ENCODE data around the gene SOCS1. TPM values are rescaled to one million over a fixed set of nuclear protein-coding genes. Genes with fewer than 3 reads are reported as not detected.

SOCS1 gene
- polyA plus RNA-seq, 1 donor from 2014 or later: not detected

DNA sequence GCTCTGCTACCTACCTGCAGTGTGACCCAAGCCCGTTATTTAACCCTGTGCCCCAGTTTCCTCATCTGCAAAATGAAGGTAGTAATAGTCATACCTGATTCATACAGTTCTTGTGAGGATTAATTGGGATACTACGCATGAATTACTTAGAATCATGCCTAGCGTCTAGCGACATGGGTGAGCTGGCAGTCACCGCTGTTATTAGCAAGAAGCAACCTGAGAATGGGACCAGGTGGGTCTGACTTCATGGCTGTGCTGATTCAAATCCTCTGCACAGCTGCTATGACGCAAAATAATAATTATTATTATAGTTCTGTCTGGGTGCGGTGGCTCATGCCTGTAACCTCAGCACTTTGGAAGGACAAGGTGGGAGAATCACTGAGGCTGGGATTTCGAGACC, 7.9 kb downstream of the SOCS1 start:
- Histone ChIP-seq H3K9me2 (ENCODE audit: insufficient read depth, low read length) (no peaks in the 10 kb centered on the region), H2AFZ (ENCODE audit: low read depth, low read length) (no peak overlapping the region), H3K9ac (ENCODE audit: low read length) (no peak overlapping the region), H3K27me3 (ENCODE audit: insufficient read depth, low read depth, low read length) (no peaks in the 10 kb centered on the region), H3F3A (ENCODE audit: insufficient read depth, low read length, poor library complexity, severe bottlenecking) (no peaks in the 10 kb centered on the region), H3K4me3 (ENCODE audit: low read length) (no peak overlapping the region), H4K20me1 (ENCODE audit: insufficient read depth) (no peaks in the 10 kb centered on the region), H3K4me2 (ENCODE audit: low read length) (no peak overlapping the region), H3K27ac (ENCODE audit: low read length) (no peak overlapping the region), H3K79me2 (replicated peaks; ENCODE audit: insufficient read depth, low read length) (no peaks in the 10 kb centered on the region), H3K36me3 (ENCODE audit: insufficient read depth, low read length) (no peaks in the 10 kb centered on the region), H3K9me3 (ENCODE audit: low read length) (no peaks in the 10 kb centered on the region)
- TF ChIP-seq, protein P1, sequence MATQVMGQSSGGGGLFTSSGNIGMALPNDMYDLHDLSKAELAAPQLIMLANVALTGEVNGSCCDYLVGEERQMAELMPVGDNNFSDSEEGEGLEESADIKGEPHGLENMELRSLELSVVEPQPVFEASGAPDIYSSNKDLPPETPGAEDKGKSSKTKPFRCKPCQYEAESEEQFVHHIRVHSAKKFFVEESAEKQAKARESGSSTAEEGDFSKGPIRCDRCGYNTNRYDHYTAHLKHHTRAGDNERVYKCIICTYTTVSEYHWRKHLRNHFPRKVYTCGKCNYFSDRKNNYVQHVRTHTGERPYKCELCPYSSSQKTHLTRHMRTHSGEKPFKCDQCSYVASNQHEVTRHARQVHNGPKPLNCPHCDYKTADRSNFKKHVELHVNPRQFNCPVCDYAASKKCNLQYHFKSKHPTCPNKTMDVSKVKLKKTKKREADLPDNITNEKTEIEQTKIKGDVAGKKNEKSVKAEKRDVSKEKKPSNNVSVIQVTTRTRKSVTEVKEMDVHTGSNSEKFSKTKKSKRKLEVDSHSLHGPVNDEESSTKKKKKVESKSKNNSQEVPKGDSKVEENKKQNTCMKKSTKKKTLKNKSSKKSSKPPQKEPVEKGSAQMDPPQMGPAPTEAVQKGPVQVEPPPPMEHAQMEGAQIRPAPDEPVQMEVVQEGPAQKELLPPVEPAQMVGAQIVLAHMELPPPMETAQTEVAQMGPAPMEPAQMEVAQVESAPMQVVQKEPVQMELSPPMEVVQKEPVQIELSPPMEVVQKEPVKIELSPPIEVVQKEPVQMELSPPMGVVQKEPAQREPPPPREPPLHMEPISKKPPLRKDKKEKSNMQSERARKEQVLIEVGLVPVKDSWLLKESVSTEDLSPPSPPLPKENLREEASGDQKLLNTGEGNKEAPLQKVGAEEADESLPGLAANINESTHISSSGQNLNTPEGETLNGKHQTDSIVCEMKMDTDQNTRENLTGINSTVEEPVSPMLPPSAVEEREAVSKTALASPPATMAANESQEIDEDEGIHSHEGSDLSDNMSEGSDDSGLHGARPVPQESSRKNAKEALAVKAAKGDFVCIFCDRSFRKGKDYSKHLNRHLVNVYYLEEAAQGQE (IDR thresholded peaks at IDR 0.05; ENCODE audit: borderline replicate concordance): no peak
- no peak for TF ChIP-seq TAF1 (IDR thresholded peaks at IDR 0.05; ENCODE audit: low read depth)
- TF ChIP-seq MXI1 (conservative IDR thresholded peaks at IDR 0.05; ENCODE audit: poor library complexity, severe bottlenecking): no peak
- no peak for TF ChIP-seq SMC3 (conservative IDR thresholded peaks at IDR 0.05; ENCODE audit: poor library complexity)
- TF ChIP-seq EP300 (conservative IDR thresholded peaks at IDR 0.05; ENCODE audit: poor library complexity, severe bottlenecking): no peak
- no peak for TF ChIP-seq POLR2AphosphoS5 (IDR thresholded peaks at IDR 0.05)
- no peak for TF ChIP-seq EZH2 (IDR thresholded peaks at IDR 0.05; ENCODE audit: borderline replicate concordance, insufficient read depth, low read length, poor library complexity, severe bottlenecking)
- TF ChIP-seq, protein P2, sequence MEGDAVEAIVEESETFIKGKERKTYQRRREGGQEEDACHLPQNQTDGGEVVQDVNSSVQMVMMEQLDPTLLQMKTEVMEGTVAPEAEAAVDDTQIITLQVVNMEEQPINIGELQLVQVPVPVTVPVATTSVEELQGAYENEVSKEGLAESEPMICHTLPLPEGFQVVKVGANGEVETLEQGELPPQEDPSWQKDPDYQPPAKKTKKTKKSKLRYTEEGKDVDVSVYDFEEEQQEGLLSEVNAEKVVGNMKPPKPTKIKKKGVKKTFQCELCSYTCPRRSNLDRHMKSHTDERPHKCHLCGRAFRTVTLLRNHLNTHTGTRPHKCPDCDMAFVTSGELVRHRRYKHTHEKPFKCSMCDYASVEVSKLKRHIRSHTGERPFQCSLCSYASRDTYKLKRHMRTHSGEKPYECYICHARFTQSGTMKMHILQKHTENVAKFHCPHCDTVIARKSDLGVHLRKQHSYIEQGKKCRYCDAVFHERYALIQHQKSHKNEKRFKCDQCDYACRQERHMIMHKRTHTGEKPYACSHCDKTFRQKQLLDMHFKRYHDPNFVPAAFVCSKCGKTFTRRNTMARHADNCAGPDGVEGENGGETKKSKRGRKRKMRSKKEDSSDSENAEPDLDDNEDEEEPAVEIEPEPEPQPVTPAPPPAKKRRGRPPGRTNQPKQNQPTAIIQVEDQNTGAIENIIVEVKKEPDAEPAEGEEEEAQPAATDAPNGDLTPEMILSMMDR (IDR thresholded peaks at IDR 0.05; ENCODE audit: poor library complexity, severe bottlenecking): no peak
- TF ChIP-seq RAD21 (conservative IDR thresholded peaks at IDR 0.05): no peak

DNA sequence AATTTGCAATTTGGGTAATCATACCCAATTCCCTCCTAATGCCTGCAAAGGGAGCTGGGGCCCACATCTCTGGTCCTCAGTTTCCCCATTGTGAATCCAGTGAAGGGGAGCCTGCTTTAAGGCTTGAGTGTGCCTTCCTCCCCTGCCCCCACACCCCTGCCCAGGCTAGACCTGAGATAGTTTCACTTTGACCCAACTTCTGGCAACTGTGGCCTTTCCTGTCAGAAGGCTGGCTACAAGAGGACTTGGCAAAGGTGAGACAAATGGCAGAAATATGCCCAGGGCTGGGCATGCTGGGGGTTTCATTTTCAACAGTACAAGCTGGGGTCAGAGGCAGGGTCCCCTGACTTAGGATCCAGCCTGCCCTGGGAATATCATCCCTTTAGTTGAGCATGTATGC, 10.0 kb downstream of the SOCS1 start:
- Histone ChIP-seq H3K9me3 (ENCODE audit: low read length) (no peaks in the 10 kb centered on the region), H2AFZ (ENCODE audit: low read depth, low read length) (no peak overlapping the region), H3F3A (ENCODE audit: insufficient read depth, low read length, poor library complexity, severe bottlenecking) (no peaks in the 10 kb centered on the region), H3K4me2 (ENCODE audit: low read length) (no peak overlapping the region), H3K27me3 (ENCODE audit: insufficient read depth, low read depth, low read length) (no peaks in the 10 kb centered on the region), H3K79me2 (replicated peaks; ENCODE audit: insufficient read depth, low read length) (no peaks in the 10 kb centered on the region), H3K9ac (ENCODE audit: low read length) (no peak overlapping the region), H3K4me3 (ENCODE audit: low read length) (no peak overlapping the region), H3K9me2 (ENCODE audit: insufficient read depth, low read length) (no peaks in the 10 kb centered on the region), H4K20me1 (ENCODE audit: insufficient read depth) (no peaks in the 10 kb centered on the region), H3K27ac (ENCODE audit: low read length) (no peak overlapping the region), H3K36me3 (ENCODE audit: insufficient read depth, low read length) (no peaks in the 10 kb centered on the region)
- TF ChIP-seq, protein P1 (IDR thresholded peaks at IDR 0.05; ENCODE audit: borderline replicate concordance): no peak
- TF ChIP-seq SMC3 (conservative IDR thresholded peaks at IDR 0.05; ENCODE audit: poor library complexity) (no peak), MXI1 (conservative IDR thresholded peaks at IDR 0.05; ENCODE audit: poor library complexity, severe bottlenecking) (no peak), EZH2 (IDR thresholded peaks at IDR 0.05; ENCODE audit: borderline replicate concordance, insufficient read depth, low read length, poor library complexity, severe bottlenecking) (no peak), EP300 (conservative IDR thresholded peaks at IDR 0.05; ENCODE audit: poor library complexity, severe bottlenecking) (no peak), TAF1 (IDR thresholded peaks at IDR 0.05; ENCODE audit: low read depth) (no peak), POLR2AphosphoS5 (IDR thresholded peaks at IDR 0.05) (no peak), RAD21 (conservative IDR thresholded peaks at IDR 0.05) (no peak)
- TF ChIP-seq, protein P2 (IDR thresholded peaks at IDR 0.05; ENCODE audit: poor library complexity, severe bottlenecking): no peak
